ENCODE results near the gene SLC2A8.

GRCh38 chr9:127415141-127415540 lies 18.2 kb downstream of the SLC2A8 start:
- TF ChIP-seq CTCF (IDR thresholded peaks at IDR 0.05) (no peak), EZH2 (IDR thresholded peaks at IDR 0.05; ENCODE audit: borderline replicate concordance, insufficient read depth, low read depth, low read length, poor library complexity, severe bottlenecking) (no peak)
